ENCODE measurements around the gene PGAM1. TPM values are rescaled to one million over a fixed set of nuclear protein-coding genes. Genes with fewer than 3 reads are reported as not detected.

The PGAM1 gene
- total and polyA plus RNA-seq, 8 donors = 29.2 to 180 (median 107) TPM

GRCh38 chr10:97399843-97400545 lies 26.0 kb upstream of the PGAM1 start:
- H3K27ac ChIP-seq = peak overlapping the region; percentile 68 to 86 (median 78)
- no peak for TF ChIP-seq CTCF (IDR thresholded peaks at IDR 0.05)
- no peak for TF ChIP-seq POLR2AphosphoS5 (IDR thresholded peaks at IDR 0.05)
- TF ChIP-seq POLR2A (IDR thresholded peaks at IDR 0.05) = no peak
- peaks cover 16 to 31% (median 28%) of the 10 kb centered on the region in 4 donors for H3K36me3 ChIP-seq
- peak; percentile 43 to 79 for DNase-seq
- 20 to 41% (median 22%) methylated on average over 21 of the region's 21 CpGs for whole genome bisulfite sequencing, 5 donors
- peak overlapping the region; percentile 61 to 89 (median 78) for H3K4me3 ChIP-seq
- intact Hi-C loops (cut with DNase I; ENCODE audit: low total_unique reads) = no loop called here
- H3K9me3 ChIP-seq = no peaks in the 10 kb centered on the region
- no peaks in the 10 kb centered on the region for H3K27me3 ChIP-seq
- H3K4me1 ChIP-seq = peaks cover 10 to 23% (median 15%) of the 10 kb centered on the region in 4 donors

GRCh38 chr10:97400665-97401454 lies 25.1 kb upstream of the PGAM1 start, which contains the start of gene RRP12:
Gene RRP12, minus strand, starts transcription at chr10:97401340. Its CDS starts 109 bp downstream, at chr10:97401231.
- H3K27ac ChIP-seq = peak within 1 kb of the TSS; percentile 68 to 86 (median 78)
- peak within 1 kb of the TSS; percentile 61 to 89 (median 78) for H3K4me3 ChIP-seq
- no peak for TF ChIP-seq EP300 (IDR thresholded peaks at IDR 0.05)
- TF ChIP-seq POLR2AphosphoS5 (IDR thresholded peaks at IDR 0.05) = peak; percentile 52 to 88 (median 62)
- peak in 1 of 7 experiments; percentile 14 for TF ChIP-seq CTCF (IDR thresholded peaks at IDR 0.05)
- peak in 1 of 4 donors; percentile 30 for TF ChIP-seq POLR2A (IDR thresholded peaks at IDR 0.05)
- H3K4me1 ChIP-seq = peaks cover 10 to 23% (median 15%) of the 10 kb centered on the region in 4 donors
- DNase-seq = peak; percentile 90 to 99
- WGBS, 5 donors = 0 to 1% (median 0%) methylated on average over 29 to 39 of the region's 39 CpGs
- no peaks in the 10 kb centered on the region for H3K27me3 ChIP-seq
- intact Hi-C loops (cut with DNase I; ENCODE audit: low total_unique reads) = no loop called here
- H3K36me3 ChIP-seq = peaks cover 15 to 22% (median 19%) of the 10 kb centered on the region in 4 donors
- no peaks in the 10 kb centered on the region for H3K9me3 ChIP-seq

GRCh38 chr10:97401455-97401919 lies 24.5 kb upstream of the PGAM1 start:
- intact Hi-C loops (cut with DNase I; ENCODE audit: low total_unique reads) = no loop called here
- peaks cover 10 to 24% (median 15%) of the 10 kb centered on the region in 4 donors for H3K4me1 ChIP-seq
- peaks cover 8 to 16% (median 13%) of the 10 kb centered on the region in 4 donors for H3K36me3 ChIP-seq
- no peaks in the 10 kb centered on the region for H3K27me3 ChIP-seq
- H3K9me3 ChIP-seq = no peaks in the 10 kb centered on the region
- DNase-seq = no peak
- peak overlapping the region in 4 of 5 donors; percentile 75 to 86 (median 82) for H3K27ac ChIP-seq
- TF ChIP-seq EP300 (IDR thresholded peaks at IDR 0.05) = no peak
- no peak for TF ChIP-seq POLR2A (IDR thresholded peaks at IDR 0.05)
- TF ChIP-seq POLR2AphosphoS5 (IDR thresholded peaks at IDR 0.05) = no peak
- TF ChIP-seq CTCF (IDR thresholded peaks at IDR 0.05) = no peak
- H3K4me3 ChIP-seq = peak overlapping the region; percentile 61 to 89 (median 78)
- 64 to 74% (median 70%) methylated on average over 13 of the region's 13 CpGs for WGBS, 5 donors

GRCh38 chr10:97404044-97404443 lies 21.9 kb upstream of the PGAM1 start:
- intact Hi-C loops (cut with DNase I; ENCODE audit: low total_unique reads) = no loop called here
- TF ChIP-seq EP300 (IDR thresholded peaks at IDR 0.05) = no peak
- no peak for TF ChIP-seq POLR2AphosphoS5 (IDR thresholded peaks at IDR 0.05)
- no peak for TF ChIP-seq POLR2A (IDR thresholded peaks at IDR 0.05)
- H3K4me1 ChIP-seq = peaks cover 20 to 48% (median 31%) of the 10 kb centered on the region in 4 donors
- no peak for DNase-seq
- no peak overlapping the region for H3K4me3 ChIP-seq
- H3K36me3 ChIP-seq = no peaks in the 10 kb centered on the region
- no peaks in the 10 kb centered on the region for H3K27me3 ChIP-seq
- H3K27ac ChIP-seq = no peak overlapping the region
- H3K9me3 ChIP-seq = no peaks in the 10 kb centered on the region

All from stomach (tissue), 9 donors.